Measurements from ENCODE around the gene ALG10B.
"Not testable (repeated sequence)": the region's sequence is repeated elsewhere in the genome, so short reads cannot be mapped to it uniquely, and the experiment has no call there.

DNA sequence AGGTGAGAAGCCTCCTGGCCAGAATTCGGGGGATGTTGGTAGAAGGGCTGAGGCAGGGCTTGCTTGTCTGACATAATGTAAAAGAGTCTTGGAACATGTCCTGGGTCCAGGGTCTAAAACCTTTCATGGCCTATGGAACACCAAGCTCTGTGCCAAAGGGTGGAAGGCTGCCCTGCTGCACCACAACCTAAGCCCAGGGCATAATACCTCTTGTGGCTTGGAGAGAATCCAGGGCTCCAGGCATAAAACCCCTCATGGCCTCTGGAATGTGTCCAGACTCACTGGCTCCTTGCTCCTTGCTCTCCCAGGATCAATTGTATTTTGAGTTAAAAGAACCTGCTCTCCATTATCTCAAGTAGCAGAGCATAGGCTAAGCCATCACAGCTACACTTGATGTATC, 27.3 kb downstream of the ALG10B start:
- TF ChIP-seq, protein P1, sequence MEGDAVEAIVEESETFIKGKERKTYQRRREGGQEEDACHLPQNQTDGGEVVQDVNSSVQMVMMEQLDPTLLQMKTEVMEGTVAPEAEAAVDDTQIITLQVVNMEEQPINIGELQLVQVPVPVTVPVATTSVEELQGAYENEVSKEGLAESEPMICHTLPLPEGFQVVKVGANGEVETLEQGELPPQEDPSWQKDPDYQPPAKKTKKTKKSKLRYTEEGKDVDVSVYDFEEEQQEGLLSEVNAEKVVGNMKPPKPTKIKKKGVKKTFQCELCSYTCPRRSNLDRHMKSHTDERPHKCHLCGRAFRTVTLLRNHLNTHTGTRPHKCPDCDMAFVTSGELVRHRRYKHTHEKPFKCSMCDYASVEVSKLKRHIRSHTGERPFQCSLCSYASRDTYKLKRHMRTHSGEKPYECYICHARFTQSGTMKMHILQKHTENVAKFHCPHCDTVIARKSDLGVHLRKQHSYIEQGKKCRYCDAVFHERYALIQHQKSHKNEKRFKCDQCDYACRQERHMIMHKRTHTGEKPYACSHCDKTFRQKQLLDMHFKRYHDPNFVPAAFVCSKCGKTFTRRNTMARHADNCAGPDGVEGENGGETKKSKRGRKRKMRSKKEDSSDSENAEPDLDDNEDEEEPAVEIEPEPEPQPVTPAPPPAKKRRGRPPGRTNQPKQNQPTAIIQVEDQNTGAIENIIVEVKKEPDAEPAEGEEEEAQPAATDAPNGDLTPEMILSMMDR (conservative IDR thresholded peaks at IDR 0.05 in 1 of 2, IDR thresholded peaks at IDR 0.05 in 1 of 2; ENCODE audit: low read depth in 1 of 2, low read length in 2 of 2), result not testable (repeated sequence)
- not testable (repeated sequence) for TF ChIP-seq EZH2 (IDR thresholded peaks at IDR 0.05; ENCODE audit: low read length, missing control alignments)
